NCI-H2196 (cell line): Measurements from ENCODE around the gene PFDN4.
"Not testable (repeated sequence)": the region's sequence is repeated elsewhere in the genome, so short reads cannot be mapped to it uniquely, and the experiment has no call there.

Experiments
- DNase-seq: peaks from one replicate; lab custom pipeline; 2025; ENCODE audit not compliant: unreplicated experiment; lab: John Stamatoyannopoulos, UW

The PFDN4 gene

GRCh38 chr20:54223751-54224150 lies 15.9 kb downstream of the PFDN4 start:
- DNase-seq: no peak

- not testable (repeated sequence) for DNase-seq
Measured at GRCh38 chr20:54224642-54225041, 16.8 kb downstream of the PFDN4 start.

GRCh38 chr20:54227241-54227640 lies 19.4 kb downstream of the PFDN4 start:
- DNase-seq: no peak

GRCh38 chr20:54227751-54228150 lies 19.9 kb downstream of the PFDN4 start:
- DNase-seq: no peak

- no peak for DNase-seq
Measured at GRCh38 chr20:54228841-54229240, 21.0 kb downstream of the PFDN4 start.

- DNase-seq: no peak
Measured at GRCh38 chr20:54229566-54230160, 21.8 kb downstream of the PFDN4 start.

- DNase-seq: no peak
Measured at GRCh38 chr20:54231036-54231435, 23.1 kb downstream of the PFDN4 start.

- no peak for DNase-seq
Measured at GRCh38 chr20:54234991-54235390, 27.1 kb downstream of the PFDN4 start.

- no peak for DNase-seq
Measured at GRCh38 chr20:54237116-54237943, 29.4 kb downstream of the PFDN4 start.

- no peak for DNase-seq
Measured at GRCh38 chr20:54244113-54244512, 36.2 kb downstream of the PFDN4 start.

GRCh38 chr20:54248705-54249104 lies 40.8 kb downstream of the PFDN4 start:
- not testable (repeated sequence) for DNase-seq

GRCh38 chr20:54250691-54251090 lies 42.8 kb downstream of the PFDN4 start:
- DNase-seq: no peak

- no peak for DNase-seq
Measured at GRCh38 chr20:54251096-54251495, 43.2 kb downstream of the PFDN4 start.

- no peak for DNase-seq
Measured at GRCh38 chr20:54254596-54254995, 46.7 kb downstream of the PFDN4 start.

GRCh38 chr20:54255157-54255556 lies 47.3 kb downstream of the PFDN4 start:
- no peak for DNase-seq

GRCh38 chr20:54256202-54256601 lies 48.3 kb downstream of the PFDN4 start:
- no peak for DNase-seq

GRCh38 chr20:54257071-54257816 lies 49.4 kb downstream of the PFDN4 start:
- DNase-seq: no peak

GRCh38 chr20:54260116-54260515 lies 52.2 kb downstream of the PFDN4 start:
- no peak for DNase-seq

- no peak for DNase-seq
Measured at GRCh38 chr20:54262671-54263070, 54.8 kb downstream of the PFDN4 start.

GRCh38 chr20:54263116-54263690 lies 55.3 kb downstream of the PFDN4 start:
- DNase-seq: no peak

- DNase-seq: not testable (repeated sequence)
Measured at GRCh38 chr20:54265791-54266190, 57.9 kb downstream of the PFDN4 start.

- no peak for DNase-seq
Measured at GRCh38 chr20:54266844-54267243, 59.0 kb downstream of the PFDN4 start.
